Gastroesophageal sphincter (tissue), 4 donors: ENCODE data around the gene TNS1. TPM values are rescaled to one million over a fixed set of nuclear protein-coding genes. Genes with fewer than 3 reads are reported as not detected.

Source experiments
- ATAC-seq: fragments of 150-250 bp; one replicate; pipeline ENCODE4 v1.9.1; 2016; ENCODE audit warnings: mild to moderate bottlenecking, moderate library complexity
- H3K27ac ChIP-seq, 4 donors: fragments of 200-600 bp; sonication (generic) in 3 of 4; 1 replicate in 3 of 4; 2 replicates in 1 of 4; pipeline ENCODE4 v1.5.1; 2016 to 2019
- H3K27me3 ChIP-seq: fragments of 200-600 bp; sonication (generic); one replicate; pipeline ENCODE4 v1.5.1; 2019
- H3K36me3 ChIP-seq, 2 donors: fragments of 200-600 bp; sonication (generic); one replicate each; pipeline ENCODE4 v1.5.1; 2019; ENCODE audit warnings: control low read depth in 1 of 2
- H3K4me1 ChIP-seq, 3 donors: fragments of 200-600 bp; sonication (generic); 1 replicate in 2 of 3; 2 replicates in 1 of 3; pipeline ENCODE4 v1.5.1; 2016 to 2019; ENCODE audit warnings: control low read depth in 2 of 3
- H3K4me3 ChIP-seq, 2 donors: fragments of 200-600 bp; sonication (generic); one replicate each; pipeline ENCODE4 v1.5.1; 2019; ENCODE audit warnings: mild to moderate bottlenecking in 1 of 2, moderate library complexity in 1 of 2
- H3K9me3 ChIP-seq, 3 donors: fragments of 200-600 bp; sonication (generic); one replicate each; pipeline ENCODE4 v1.5.1; 2017 to 2019; ENCODE audit warnings: control low read depth in 2 of 3
- EP300 ChIP-seq: sonication (generic); formaldehyde crosslinking; IDR thresholded peaks from one replicate; pipeline ENCODE4 v1.6.1; 2017; ENCODE audit warnings: antibody characterized with exemption, mild to moderate bottlenecking
- POLR2A ChIP-seq, 2 donors: fragments of 450-650 bp; IDR thresholded peaks; one replicate each; pipeline ENCODE4 v1.6.1; 2017; ENCODE audit warnings: antibody characterized with exemption in 2 of 2, mild to moderate bottlenecking in 2 of 2, moderate library complexity in 1 of 2
- POLR2AphosphoS5 ChIP-seq: sonication (generic); formaldehyde crosslinking; IDR thresholded peaks from one replicate; pipeline ENCODE4 v1.6.1; 2017; ENCODE audit warnings: antibody characterized with exemption
- WGBS, 2 donors: methylation state at CpG; one replicate each; pipeline ENCODE4 v1.1.5; 2018; ENCODE audit warnings: low coverage in 1 of 2; 5-methylcytosine and 5-hydroxymethylcytosine counted together
- total RNA-seq, 4 donors: library from RNA; depleted of rRNA; stranded (reverse); fragments of >200 nt; gene quantifications; one replicate each; pipeline ENCODE4 v1.1.0, GENCODE V29; 2016
- TF ChIP-seq, protein P1 (sequence below), 4 experiments: fragments of 200-600 bp in 2 of 4; fragments of 450-650 bp in 2 of 4; sonication (generic) in 1 of 4; IDR thresholded peaks; one replicate each; pipeline ENCODE4 v1.5.1; 2017 to 2019; ENCODE audit warnings: antibody characterized with exemption in 4 of 4, mild to moderate bottlenecking in 2 of 4, moderate library complexity in 2 of 4

Gene TNS1
- total RNA-seq, 4 donors from 2014 or later = 825 to 2,193 (median 1,462) TPM

DNA sequence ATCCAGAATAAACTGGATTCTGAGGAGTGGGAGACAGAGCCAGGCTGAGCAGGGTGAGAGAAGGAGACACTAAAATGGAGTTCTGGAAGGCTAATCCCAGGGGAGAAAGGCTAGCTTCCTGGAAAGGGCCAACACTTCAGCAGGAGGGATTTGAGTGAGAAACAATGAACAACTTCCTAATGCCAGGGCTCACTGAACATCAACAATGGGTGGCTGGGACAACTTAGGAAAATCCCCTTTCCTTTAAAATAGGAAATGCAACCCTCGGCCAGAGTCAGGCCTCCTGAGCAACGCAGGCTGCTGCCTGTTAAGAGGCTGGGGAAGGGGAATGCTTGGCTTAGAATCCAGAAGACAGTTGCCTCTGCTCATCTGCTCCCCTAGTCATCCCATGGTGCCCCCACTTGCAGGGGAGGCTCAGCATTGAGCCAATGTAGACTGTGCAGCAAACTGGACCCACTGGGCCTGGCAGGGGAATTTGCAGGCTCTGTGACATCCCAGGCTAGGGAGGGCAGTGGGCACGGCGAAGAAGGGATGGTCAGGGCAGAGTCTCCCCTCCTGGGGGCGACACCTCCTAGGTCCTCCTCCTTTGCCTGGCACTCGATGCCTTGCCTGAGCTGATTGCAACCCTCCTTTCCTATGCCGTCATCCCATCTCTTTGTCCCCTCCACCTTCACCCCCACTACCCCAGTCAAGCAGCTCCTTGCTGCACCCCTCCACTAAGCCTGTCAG, 182.5 kb downstream of the TNS1 start:
- H3K9me3 ChIP-seq = no peaks in the 10 kb centered on the region
- H3K4me3 ChIP-seq = no peak overlapping the region
- 40 to 71% methylated on average over 2 to 6 of the region's 7 CpGs for WGBS, 2 donors
- no peaks in the 10 kb centered on the region for H3K27me3 ChIP-seq
- peaks cover 0 to 99% of the 10 kb centered on the region in 2 donors for H3K36me3 ChIP-seq
- H3K27ac ChIP-seq = peak overlapping the region in 3 of 4 donors; percentile 90 to 93 (median 91)
- ATAC-seq = no peak
- TF ChIP-seq POLR2AphosphoS5 = no peak
- TF ChIP-seq, protein P1, sequence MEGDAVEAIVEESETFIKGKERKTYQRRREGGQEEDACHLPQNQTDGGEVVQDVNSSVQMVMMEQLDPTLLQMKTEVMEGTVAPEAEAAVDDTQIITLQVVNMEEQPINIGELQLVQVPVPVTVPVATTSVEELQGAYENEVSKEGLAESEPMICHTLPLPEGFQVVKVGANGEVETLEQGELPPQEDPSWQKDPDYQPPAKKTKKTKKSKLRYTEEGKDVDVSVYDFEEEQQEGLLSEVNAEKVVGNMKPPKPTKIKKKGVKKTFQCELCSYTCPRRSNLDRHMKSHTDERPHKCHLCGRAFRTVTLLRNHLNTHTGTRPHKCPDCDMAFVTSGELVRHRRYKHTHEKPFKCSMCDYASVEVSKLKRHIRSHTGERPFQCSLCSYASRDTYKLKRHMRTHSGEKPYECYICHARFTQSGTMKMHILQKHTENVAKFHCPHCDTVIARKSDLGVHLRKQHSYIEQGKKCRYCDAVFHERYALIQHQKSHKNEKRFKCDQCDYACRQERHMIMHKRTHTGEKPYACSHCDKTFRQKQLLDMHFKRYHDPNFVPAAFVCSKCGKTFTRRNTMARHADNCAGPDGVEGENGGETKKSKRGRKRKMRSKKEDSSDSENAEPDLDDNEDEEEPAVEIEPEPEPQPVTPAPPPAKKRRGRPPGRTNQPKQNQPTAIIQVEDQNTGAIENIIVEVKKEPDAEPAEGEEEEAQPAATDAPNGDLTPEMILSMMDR (IDR thresholded peaks at IDR 0.05) = no peak
- no peak for TF ChIP-seq EP300
- TF ChIP-seq POLR2A (IDR thresholded peaks at IDR 0.05) = no peak
- H3K4me1 ChIP-seq = peaks cover 4 to 100% (median 83%) of the 10 kb centered on the region in 3 donors

DNA sequence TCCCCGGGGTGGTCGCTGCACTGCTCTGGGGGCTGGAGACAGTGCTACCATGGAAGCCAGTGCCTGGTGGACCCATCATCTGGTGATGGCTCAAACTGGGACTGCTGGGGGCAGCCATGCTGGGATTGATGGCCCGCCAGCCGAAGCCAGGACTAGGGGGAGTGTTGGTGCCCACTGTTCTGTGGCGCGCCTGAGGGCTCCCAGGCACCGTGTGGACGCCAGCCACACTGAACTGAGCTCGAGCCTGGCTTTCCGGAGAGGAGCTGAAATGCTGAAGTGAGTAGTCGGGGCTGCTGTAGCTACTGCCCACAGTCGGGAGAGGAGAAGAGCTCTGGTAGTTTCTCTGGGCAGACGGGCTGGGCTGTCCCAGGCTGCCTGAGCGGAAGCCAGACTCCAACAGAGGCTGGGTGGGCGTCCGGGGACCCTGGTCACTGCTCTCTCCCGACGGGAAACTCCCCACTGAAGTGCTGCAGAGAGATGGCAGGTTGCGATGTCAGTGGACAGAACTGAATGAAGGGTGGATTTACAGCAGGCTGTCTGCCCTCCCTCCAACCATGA, 184.4 kb downstream of the TNS1 start:
- H3K4me1 ChIP-seq = peaks cover 4 to 100% (median 65%) of the 10 kb centered on the region in 3 donors
- peaks cover 0 to 99% of the 10 kb centered on the region in 2 donors for H3K36me3 ChIP-seq
- no CpG with 5 or more reads among the region's 19 CpGs for WGBS, 2 donors
- H3K27me3 ChIP-seq = no peaks in the 10 kb centered on the region
- H3K27ac ChIP-seq = peak overlapping the region in 3 of 4 donors; percentile 73 to 93 (median 91)
- no peak for ATAC-seq
- TF ChIP-seq, protein P1 (IDR thresholded peaks at IDR 0.05) = no peak
- TF ChIP-seq POLR2AphosphoS5 (no peak), POLR2A (IDR thresholded peaks at IDR 0.05) (no peak), EP300 (no peak)
- no peaks in the 10 kb centered on the region for H3K9me3 ChIP-seq
- no peak overlapping the region for H3K4me3 ChIP-seq

DNA sequence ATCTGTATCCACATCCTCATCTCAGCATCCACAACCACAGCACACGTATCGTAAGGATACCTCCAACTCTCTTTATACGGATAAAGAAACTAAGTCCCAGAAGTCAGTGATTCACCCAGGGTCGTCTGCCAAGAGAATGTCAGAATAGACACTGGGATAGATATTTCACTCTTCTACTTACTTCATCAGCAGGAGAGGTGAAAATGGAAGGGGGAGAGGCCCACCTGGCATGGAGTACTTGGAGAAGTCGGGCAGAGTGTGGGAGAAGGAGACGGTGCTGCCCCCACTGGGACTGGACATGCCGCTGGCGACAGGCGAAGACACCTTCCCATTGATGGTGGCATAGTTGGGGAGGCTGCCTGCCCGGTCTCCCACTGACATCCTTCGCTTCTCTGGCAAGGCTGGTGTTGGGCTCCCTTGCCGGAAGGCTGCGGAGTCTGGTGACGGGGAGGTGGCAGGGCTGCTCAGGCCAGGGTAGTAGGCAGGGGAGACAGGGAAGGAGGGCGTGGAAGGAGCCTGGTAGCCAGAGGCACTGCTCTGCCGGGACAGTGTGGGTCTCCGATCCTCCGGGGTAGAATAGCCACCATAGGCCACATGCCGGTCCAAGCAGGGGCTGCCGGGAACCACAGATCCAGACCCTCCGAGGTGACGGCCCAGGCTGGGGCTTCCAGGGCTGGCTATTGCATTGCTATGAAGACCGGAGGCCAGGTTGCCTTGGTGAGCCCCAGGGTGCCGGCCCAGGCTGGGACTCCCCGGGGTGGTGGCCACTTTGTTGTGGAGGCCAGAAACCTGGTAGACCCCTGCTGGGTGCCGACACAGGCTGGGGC, 185.1 kb downstream of the TNS1 start:
- peaks cover 4 to 100% (median 58%) of the 10 kb centered on the region in 3 donors for H3K4me1 ChIP-seq
- 63 to 69% methylated on average over 7 to 11 of the region's 26 CpGs for WGBS, 2 donors
- no peak for ATAC-seq
- H3K27me3 ChIP-seq = no peaks in the 10 kb centered on the region
- no peaks in the 10 kb centered on the region for H3K9me3 ChIP-seq
- H3K36me3 ChIP-seq = peaks cover 0 to 99% of the 10 kb centered on the region in 2 donors
- H3K27ac ChIP-seq = peak overlapping the region; percentile 26 to 93 (median 82)
- TF ChIP-seq POLR2AphosphoS5 = peak; percentile 23
- TF ChIP-seq, protein P1 (IDR thresholded peaks at IDR 0.05) = no peak
- H3K4me3 ChIP-seq = no peak overlapping the region

DNA sequence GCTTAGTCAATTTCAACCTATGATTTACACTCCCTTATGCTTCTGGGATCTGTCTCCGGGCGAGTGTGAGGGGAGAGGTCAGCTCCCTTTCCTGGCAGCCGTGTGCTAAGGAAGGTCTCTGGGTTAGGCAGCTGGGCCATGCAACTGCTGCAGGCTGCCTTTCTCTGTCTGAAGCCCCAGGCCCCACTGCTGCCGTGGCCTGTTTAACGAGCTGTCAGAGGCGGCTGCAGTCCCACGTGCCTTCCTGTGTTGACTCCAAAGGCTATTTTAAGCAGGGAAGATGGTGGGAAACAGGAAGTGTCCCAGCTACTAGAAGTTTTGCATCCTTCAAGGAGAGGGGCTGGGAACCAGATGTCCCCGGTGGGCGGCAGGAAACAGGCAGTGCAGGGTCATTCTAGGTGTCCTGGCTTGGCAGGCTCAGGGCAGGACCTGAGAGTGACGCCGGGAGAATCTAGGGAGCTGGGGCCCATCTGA, 186.4 kb downstream of the TNS1 start:
- peak; percentile 42 for ATAC-seq
- peak; percentile 38 for TF ChIP-seq POLR2AphosphoS5
- TF ChIP-seq, protein P1 (IDR thresholded peaks at IDR 0.05) = no peak
- no peak for TF ChIP-seq POLR2A (IDR thresholded peaks at IDR 0.05)
- TF ChIP-seq EP300 = no peak
- WGBS, 2 donors = 9 to 25% methylated on average over 4 to 5 of the region's 11 CpGs
- Histone ChIP-seq H3K9me3 (no peaks in the 10 kb centered on the region), H3K4me1 (peaks cover 4 to 100% (median 46%) of the 10 kb centered on the region in 3 donors), H3K4me3 (no peak overlapping the region), H3K27me3 (no peaks in the 10 kb centered on the region), H3K27ac (peak overlapping the region; percentile 7 to 93 (median 82)), H3K36me3 (peaks cover 0 to 100% of the 10 kb centered on the region in 2 donors)
